SK-N-SH (cell line): ENCODE results near the gene TMC1. TPM values are rescaled to one million over a fixed set of nuclear protein-coding genes. Genes with fewer than 3 reads are reported as not detected.

Experiments
- CTCF ChIA-PET: fragments of 300-600, 350-600 bp; formaldehyde crosslinking; extraction: SDS; loops from one replicate; lab custom pipeline; 2021; lab: Yijun Ruan, JAX
- POLR2A ChIA-PET: fragments of 350-600 bp; sonication (Branson Sonifier 250); formaldehyde crosslinking; extraction: SDS; loops from one replicate; lab custom pipeline; 2020; ENCODE audit warnings: antibody characterized with exemption, inconsistent platforms; lab: Yijun Ruan, JAX
- DNase-seq: peaks from one replicate; pipeline ENCODE4 v3.0.0; 2012
- H2AFZ ChIP-seq: fragments of 200-600 bp; sonication (generic); 2 replicates; pipeline ENCODE4 v1.8.1; 2016; ENCODE audit warnings: antibody characterized with exemption, mild to moderate bottlenecking, low read depth
- H3F3A ChIP-seq: fragments of 200-600 bp; sonication (generic); replicated peaks from 2 replicates; pipeline ENCODE3; 2016; ENCODE audit warnings: antibody characterized with exemption, mild to moderate bottlenecking; ENCODE audit not compliant: insufficient read depth
- H3K27ac ChIP-seq, 2 experiments: fragments of 200-500 bp in 1 of 2; fragments of 200-600 bp in 1 of 2; sonication (Bioruptor generic) in 1 of 2; sonication (generic), shearing (Covaris generic) in 1 of 2; 2 replicates each; pipeline versions ENCODE4 v1.5.1 to v1.6.1; 2014 to 2016; ENCODE audit warnings: low read depth in 2 of 2, inconsistent platforms in 1 of 2, low read length in 1 of 2, mild to moderate bottlenecking in 1 of 2, mixed read lengths in 1 of 2
- H3K27me3 ChIP-seq: fragments of 200-600 bp; sonication (generic), shearing (Covaris generic); 2 replicates; pipeline ENCODE4 v1.6.1; 2016; ENCODE audit warnings: mixed run types; ENCODE audit not compliant: insufficient read depth
- H3K36me3 ChIP-seq, 2 experiments: fragments of 200-500 bp in 1 of 2; fragments of 200-600 bp in 1 of 2; sonication (Bioruptor generic) in 1 of 2; sonication (generic) in 1 of 2; replicated peaks in 1 of 2; 2 replicates each; pipeline versions ENCODE3 to v1.5.1; 2014 to 2016; ENCODE audit warnings: low read length in 1 of 2, mild to moderate bottlenecking in 1 of 2; ENCODE audit not compliant: insufficient read depth in 2 of 2, control insufficient read depth in 1 of 2
- H3K4me1 ChIP-seq, 2 experiments: fragments of 200-500 bp in 1 of 2; fragments of 200-600 bp in 1 of 2; sonication (Bioruptor generic) in 1 of 2; sonication (generic), shearing (Covaris generic) in 1 of 2; 2 replicates each; pipeline versions ENCODE4 v1.5.1 to v1.6.1; 2014 to 2016; ENCODE audit warnings: low read depth in 1 of 2, low read length in 1 of 2, mixed run types in 1 of 2; ENCODE audit not compliant: insufficient read depth in 2 of 2, control insufficient read depth in 1 of 2
- H3K4me2 ChIP-seq: fragments of 200-600 bp; sonication (generic), shearing (Covaris generic); 2 replicates; pipeline ENCODE4 v1.6.1; 2017; ENCODE audit warnings: mixed run types
- H3K4me3 ChIP-seq, 2 experiments: fragments of 200-500 bp in 1 of 2; fragments of 200-600 bp in 1 of 2; sonication (Bioruptor generic) in 1 of 2; sonication (generic), shearing (Covaris generic) in 1 of 2; 2 replicates each; pipeline versions ENCODE4 v1.5.1 to v1.8.1; 2014 to 2016; ENCODE audit warnings: low read depth in 2 of 2, inconsistent platforms in 1 of 2, low read length in 1 of 2, mild to moderate bottlenecking in 1 of 2, mixed read lengths in 1 of 2, moderate library complexity in 1 of 2
- H3K79me2 ChIP-seq: fragments of 200-600 bp; sonication (generic); 2 replicates; pipeline ENCODE4 v1.8.1; 2017; ENCODE audit warnings: mild to moderate bottlenecking; ENCODE audit not compliant: insufficient read depth
- H3K9ac ChIP-seq: fragments of 200-600 bp; sonication (generic); 2 replicates; pipeline ENCODE4 v1.6.1; 2017; ENCODE audit warnings: mixed run types
- H3K9me2 ChIP-seq: fragments of 200-600 bp; sonication (generic); 2 replicates; pipeline ENCODE4 v1.6.1; 2017; ENCODE audit warnings: mixed run types
- H3K9me3 ChIP-seq: fragments of 200-600 bp; sonication (generic); 2 replicates; pipeline ENCODE4 v1.6.1; 2017; ENCODE audit warnings: mixed run types, mild to moderate bottlenecking, moderate library complexity
- H4K20me1 ChIP-seq: fragments of 200-600 bp; sonication (generic); 2 replicates; pipeline ENCODE4 v1.6.1; 2017; ENCODE audit warnings: mild to moderate bottlenecking, mixed run types; ENCODE audit not compliant: insufficient read depth
- NFIC ChIP-seq: IDR thresholded peaks from 2 replicates; pipeline ENCODE4 v1.4.0; 2012; ENCODE audit warnings: borderline replicate concordance
- NRF1 ChIP-seq: IDR thresholded peaks from 2 replicates; pipeline ENCODE4 v1.6.1; 2012; ENCODE audit warnings: low read depth, mild to moderate bottlenecking, low read length
- TEAD4 ChIP-seq: IDR thresholded peaks from 2 replicates; pipeline ENCODE4 v1.4.0; 2012; ENCODE audit warnings: mild to moderate bottlenecking, borderline replicate concordance; ENCODE audit not compliant: insufficient read depth
- USF2 ChIP-seq: fragments of 150-350 bp; IDR thresholded peaks from 2 replicates; pipeline ENCODE4 v1.6.1; 2017; ENCODE audit warnings: antibody characterized with exemption, low read length, low read depth, borderline replicate concordance
- YY1 ChIP-seq: IDR thresholded peaks from 2 replicates; pipeline ENCODE4 v1.4.0; 2012; ENCODE audit warnings: low read depth, mild to moderate bottlenecking
- WGBS: methylation state at CpG from one replicate; pipeline ENCODE4 v1.1.6; 2017; ENCODE audit warnings: low lambda C conversion rate; 5-methylcytosine and 5-hydroxymethylcytosine counted together
- polyA plus RNA-seq, 3 experiments: library from polyadenylated mRNA; depleted of rRNA; stranded (reverse); fragments of >200 nt; gene quantifications; 2 replicates each; pipeline ENCODE4 v1.2.3, GENCODE V29; 2012
- TF ChIP-seq, protein P1 (sequence below): fragments of 200-600 bp; sonication (generic); IDR thresholded peaks from 2 replicates; pipeline ENCODE4 v1.6.1; 2017; ENCODE audit warnings: antibody characterized with exemption, mild to moderate bottlenecking, moderate library complexity
- TF ChIP-seq, protein P2 (sequence below): IDR thresholded peaks from 2 replicates; pipeline ENCODE4 v1.6.1; 2012; ENCODE audit warnings: mild to moderate bottlenecking, low read depth, low read length, moderate library complexity

The TMC1 gene
- polyA plus RNA-seq, 1 of the 3 experiments (the other 2 are of a cell fraction), result not detected

- CTCF ChIA-PET, result interaction anchor here (2.3 to 3.1 kb wide), 3 partner anchors 307 to 316 kb away, joined by 9 to 13 read pairs (median 12); no protein-coding TSS in a partner anchor
These were observed 66.9 kb downstream of the TMC1 start for GRCh38 chr9:72588336-72588735.

DNA sequence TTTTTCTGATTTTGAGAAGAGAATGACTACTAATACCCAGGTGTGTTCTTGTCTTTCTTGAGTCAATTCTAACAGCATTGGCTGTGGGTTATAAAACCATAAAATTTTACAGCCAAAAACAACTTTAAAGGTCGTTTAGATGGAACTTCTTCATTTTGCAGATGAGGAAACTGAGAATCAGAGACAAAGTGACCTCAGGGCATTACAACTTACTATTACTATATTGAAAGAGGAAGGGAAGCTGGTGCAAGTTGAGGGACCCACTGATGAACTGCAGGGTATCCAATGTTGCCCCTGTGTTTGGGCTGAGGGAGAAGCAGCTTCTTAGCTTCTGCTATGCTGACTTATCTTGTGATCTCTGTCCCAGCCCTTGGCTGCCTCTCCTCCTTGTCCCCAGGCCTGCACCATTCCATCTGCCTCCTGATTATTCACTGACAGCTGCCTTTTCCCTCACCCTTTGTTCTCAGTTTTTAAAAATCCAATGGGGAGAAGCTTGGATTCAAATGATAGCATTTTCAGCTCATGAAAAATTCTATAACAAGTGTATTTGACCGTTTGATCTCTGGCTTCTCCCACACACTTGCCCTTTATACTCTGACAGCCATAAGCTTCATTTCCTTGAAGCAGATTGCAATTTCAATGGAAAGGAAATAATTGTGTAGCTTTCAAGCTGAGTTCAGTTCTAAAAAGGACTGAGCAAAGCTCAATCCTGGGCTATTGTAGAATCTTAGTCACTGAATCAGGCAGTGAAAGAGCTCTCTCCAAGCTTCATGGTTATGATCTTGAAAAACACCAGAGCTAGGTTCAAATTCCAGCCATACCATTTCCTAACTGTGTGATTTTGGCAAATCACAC lies 68.5 kb downstream of the TMC1 start:
- ChIA-PET CTCF (interaction anchor here (1.1 to 3.1 kb wide), 5 partner anchors 297 to 551 kb away, joined by 5 to 13 read pairs (median 9); no protein-coding TSS in a partner anchor), POLR2A (interaction anchor here (0.6 kb wide), 1 partner anchor 669 kb away, joined by 5 read pairs; no protein-coding TSS in a partner anchor)
- no peak overlapping the region for H2AFZ ChIP-seq
- H3K4me1 ChIP-seq, result no peaks in the 10 kb centered on the region; a peak in 2 of 4 replicates
- H3K79me2 ChIP-seq, result no peaks in the 10 kb centered on the region
- no peaks in the 10 kb centered on the region for H3K9me3 ChIP-seq
- H3F3A ChIP-seq, result no peaks in the 10 kb centered on the region
- no peaks in the 10 kb centered on the region for H4K20me1 ChIP-seq
- WGBS, result 13% methylated on average over 2 of the region's 2 CpGs
- H3K27ac ChIP-seq, result no peak overlapping the region; a peak in 1 of 4 replicates
- TF ChIP-seq TEAD4 (no peak), USF2 (no peak), NRF1 (no peak)
- TF ChIP-seq, protein P1, sequence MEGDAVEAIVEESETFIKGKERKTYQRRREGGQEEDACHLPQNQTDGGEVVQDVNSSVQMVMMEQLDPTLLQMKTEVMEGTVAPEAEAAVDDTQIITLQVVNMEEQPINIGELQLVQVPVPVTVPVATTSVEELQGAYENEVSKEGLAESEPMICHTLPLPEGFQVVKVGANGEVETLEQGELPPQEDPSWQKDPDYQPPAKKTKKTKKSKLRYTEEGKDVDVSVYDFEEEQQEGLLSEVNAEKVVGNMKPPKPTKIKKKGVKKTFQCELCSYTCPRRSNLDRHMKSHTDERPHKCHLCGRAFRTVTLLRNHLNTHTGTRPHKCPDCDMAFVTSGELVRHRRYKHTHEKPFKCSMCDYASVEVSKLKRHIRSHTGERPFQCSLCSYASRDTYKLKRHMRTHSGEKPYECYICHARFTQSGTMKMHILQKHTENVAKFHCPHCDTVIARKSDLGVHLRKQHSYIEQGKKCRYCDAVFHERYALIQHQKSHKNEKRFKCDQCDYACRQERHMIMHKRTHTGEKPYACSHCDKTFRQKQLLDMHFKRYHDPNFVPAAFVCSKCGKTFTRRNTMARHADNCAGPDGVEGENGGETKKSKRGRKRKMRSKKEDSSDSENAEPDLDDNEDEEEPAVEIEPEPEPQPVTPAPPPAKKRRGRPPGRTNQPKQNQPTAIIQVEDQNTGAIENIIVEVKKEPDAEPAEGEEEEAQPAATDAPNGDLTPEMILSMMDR, result no peak
- TF ChIP-seq, protein P2, sequence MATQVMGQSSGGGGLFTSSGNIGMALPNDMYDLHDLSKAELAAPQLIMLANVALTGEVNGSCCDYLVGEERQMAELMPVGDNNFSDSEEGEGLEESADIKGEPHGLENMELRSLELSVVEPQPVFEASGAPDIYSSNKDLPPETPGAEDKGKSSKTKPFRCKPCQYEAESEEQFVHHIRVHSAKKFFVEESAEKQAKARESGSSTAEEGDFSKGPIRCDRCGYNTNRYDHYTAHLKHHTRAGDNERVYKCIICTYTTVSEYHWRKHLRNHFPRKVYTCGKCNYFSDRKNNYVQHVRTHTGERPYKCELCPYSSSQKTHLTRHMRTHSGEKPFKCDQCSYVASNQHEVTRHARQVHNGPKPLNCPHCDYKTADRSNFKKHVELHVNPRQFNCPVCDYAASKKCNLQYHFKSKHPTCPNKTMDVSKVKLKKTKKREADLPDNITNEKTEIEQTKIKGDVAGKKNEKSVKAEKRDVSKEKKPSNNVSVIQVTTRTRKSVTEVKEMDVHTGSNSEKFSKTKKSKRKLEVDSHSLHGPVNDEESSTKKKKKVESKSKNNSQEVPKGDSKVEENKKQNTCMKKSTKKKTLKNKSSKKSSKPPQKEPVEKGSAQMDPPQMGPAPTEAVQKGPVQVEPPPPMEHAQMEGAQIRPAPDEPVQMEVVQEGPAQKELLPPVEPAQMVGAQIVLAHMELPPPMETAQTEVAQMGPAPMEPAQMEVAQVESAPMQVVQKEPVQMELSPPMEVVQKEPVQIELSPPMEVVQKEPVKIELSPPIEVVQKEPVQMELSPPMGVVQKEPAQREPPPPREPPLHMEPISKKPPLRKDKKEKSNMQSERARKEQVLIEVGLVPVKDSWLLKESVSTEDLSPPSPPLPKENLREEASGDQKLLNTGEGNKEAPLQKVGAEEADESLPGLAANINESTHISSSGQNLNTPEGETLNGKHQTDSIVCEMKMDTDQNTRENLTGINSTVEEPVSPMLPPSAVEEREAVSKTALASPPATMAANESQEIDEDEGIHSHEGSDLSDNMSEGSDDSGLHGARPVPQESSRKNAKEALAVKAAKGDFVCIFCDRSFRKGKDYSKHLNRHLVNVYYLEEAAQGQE, result no peak
- H3K4me2 ChIP-seq, result no peak overlapping the region
- H3K9me2 ChIP-seq, result no peaks in the 10 kb centered on the region
- no peak for DNase-seq
- peaks cover 8% of the 10 kb centered on the region; the same call in 1 of the 2 replicates for H3K27me3 ChIP-seq
- no peak overlapping the region for H3K4me3 ChIP-seq
- H3K9ac ChIP-seq, result no peak overlapping the region
- H3K36me3 ChIP-seq, result no peaks in the 10 kb centered on the region

More at GRCh38 chr9:72588336-72588735, 66.9 kb downstream of the TMC1 start:
- Histone ChIP-seq H3K4me2 (no peak overlapping the region), H3K79me2 (no peaks in the 10 kb centered on the region), H3K27ac (no peak overlapping the region), H3K27me3 (0 out of 2 replicates have a peak, but pooled peaks cover 3% of the 10 kb centered on the region), H2AFZ (no peak overlapping the region), H3F3A (no peaks in the 10 kb centered on the region), H4K20me1 (no peaks in the 10 kb centered on the region), H3K36me3 (no peaks in the 10 kb centered on the region), H3K4me3 (no peak overlapping the region), H3K4me1 (no peaks in the 10 kb centered on the region; a peak in 2 of 4 replicates), H3K9me3 (no peaks in the 10 kb centered on the region), H3K9me2 (no peaks in the 10 kb centered on the region), H3K9ac (no peak overlapping the region)
- DNase-seq, result no peak
- TF ChIP-seq YY1, result no peak
- peak; percentile 72 for TF ChIP-seq NFIC
- POLR2A ChIA-PET, result no interaction called here
